ENCODE data around the gene CCL22. TPM values are rescaled to one million over a fixed set of nuclear protein-coding genes. Genes with fewer than 3 reads are reported as not detected.
"Not testable (repeated sequence)": the region's sequence is repeated elsewhere in the genome, so short reads cannot be mapped to it uniquely, and the experiment has no call there.

The CCL22 gene
- total RNA-seq, 1 donor: not detected

DNA sequence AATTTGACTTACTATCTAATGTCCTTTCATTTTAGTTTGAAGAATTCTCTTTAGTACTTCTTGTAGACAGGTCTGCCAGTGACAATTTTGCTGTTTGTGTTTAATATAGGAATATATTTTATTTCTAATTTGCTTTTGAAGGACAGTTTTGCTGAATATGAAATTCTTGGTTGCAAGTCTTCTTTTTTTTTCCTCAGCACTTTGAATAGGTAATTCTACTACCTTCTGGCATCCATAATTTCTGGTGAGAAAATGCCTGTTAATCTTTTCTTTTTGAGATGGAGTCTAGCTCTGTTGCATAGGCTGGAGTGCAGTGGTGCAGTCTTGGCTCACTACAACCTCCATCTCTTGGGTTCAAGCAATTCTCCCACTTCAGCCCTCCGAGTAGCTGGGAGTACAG is 25.2 kb upstream of the CCL22 start:
- H3K4me3 ChIP-seq (ENCODE audit: low read depth, low read length): no peak overlapping the region
- TF ChIP-seq, protein P1, sequence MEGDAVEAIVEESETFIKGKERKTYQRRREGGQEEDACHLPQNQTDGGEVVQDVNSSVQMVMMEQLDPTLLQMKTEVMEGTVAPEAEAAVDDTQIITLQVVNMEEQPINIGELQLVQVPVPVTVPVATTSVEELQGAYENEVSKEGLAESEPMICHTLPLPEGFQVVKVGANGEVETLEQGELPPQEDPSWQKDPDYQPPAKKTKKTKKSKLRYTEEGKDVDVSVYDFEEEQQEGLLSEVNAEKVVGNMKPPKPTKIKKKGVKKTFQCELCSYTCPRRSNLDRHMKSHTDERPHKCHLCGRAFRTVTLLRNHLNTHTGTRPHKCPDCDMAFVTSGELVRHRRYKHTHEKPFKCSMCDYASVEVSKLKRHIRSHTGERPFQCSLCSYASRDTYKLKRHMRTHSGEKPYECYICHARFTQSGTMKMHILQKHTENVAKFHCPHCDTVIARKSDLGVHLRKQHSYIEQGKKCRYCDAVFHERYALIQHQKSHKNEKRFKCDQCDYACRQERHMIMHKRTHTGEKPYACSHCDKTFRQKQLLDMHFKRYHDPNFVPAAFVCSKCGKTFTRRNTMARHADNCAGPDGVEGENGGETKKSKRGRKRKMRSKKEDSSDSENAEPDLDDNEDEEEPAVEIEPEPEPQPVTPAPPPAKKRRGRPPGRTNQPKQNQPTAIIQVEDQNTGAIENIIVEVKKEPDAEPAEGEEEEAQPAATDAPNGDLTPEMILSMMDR (IDR thresholded peaks at IDR 0.05; ENCODE audit: insufficient read depth, low read length): no peak
- DNase-seq (ENCODE audit: low read depth): no peak

DNA sequence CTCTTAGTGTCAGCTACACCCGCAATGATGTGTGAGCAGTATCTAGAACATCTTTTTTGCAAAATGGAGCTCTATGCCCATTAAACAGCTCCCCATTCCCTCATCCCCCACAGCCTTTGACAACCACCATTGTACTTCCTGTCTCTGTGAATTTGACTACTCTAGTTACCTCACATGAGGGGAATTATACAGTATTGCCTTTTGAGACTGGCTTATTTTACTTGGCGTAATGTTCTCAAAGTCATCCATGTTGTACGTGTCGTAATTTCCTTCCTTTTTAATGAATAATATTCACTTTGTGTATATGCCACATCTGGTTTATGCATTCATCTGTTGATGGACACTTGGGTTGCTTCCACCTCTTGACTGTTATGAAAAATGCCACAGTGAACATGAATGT is 23.2 kb upstream of the CCL22 start:
- TF ChIP-seq, protein P1 (IDR thresholded peaks at IDR 0.05; ENCODE audit: insufficient read depth, low read length): no peak
- H3K4me3 ChIP-seq (ENCODE audit: low read depth, low read length): no peak overlapping the region
- no peak for DNase-seq (ENCODE audit: low read depth)

DNA sequence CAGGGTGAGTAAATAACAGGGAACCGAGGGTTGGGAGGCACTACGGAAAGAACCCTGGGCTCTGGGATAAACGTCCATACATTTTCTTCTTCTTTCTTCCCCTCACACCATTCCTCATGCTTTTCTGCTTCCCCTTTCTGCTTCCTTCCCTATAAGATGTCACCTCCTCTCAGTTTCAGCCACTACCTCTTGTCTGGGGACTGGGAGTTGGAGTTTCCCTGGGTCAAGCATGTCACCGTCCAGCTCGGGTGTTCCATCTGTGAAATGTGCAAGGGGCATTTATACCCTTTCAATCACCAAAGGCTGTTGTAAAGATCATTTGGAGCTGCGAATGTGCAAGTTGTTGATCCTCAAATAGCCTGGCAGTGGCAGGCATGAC is 17.5 kb upstream of the CCL22 start:
- no peak for DNase-seq (ENCODE audit: low read depth)
- TF ChIP-seq, protein P1 (IDR thresholded peaks at IDR 0.05; ENCODE audit: insufficient read depth, low read length): no peak

DNA sequence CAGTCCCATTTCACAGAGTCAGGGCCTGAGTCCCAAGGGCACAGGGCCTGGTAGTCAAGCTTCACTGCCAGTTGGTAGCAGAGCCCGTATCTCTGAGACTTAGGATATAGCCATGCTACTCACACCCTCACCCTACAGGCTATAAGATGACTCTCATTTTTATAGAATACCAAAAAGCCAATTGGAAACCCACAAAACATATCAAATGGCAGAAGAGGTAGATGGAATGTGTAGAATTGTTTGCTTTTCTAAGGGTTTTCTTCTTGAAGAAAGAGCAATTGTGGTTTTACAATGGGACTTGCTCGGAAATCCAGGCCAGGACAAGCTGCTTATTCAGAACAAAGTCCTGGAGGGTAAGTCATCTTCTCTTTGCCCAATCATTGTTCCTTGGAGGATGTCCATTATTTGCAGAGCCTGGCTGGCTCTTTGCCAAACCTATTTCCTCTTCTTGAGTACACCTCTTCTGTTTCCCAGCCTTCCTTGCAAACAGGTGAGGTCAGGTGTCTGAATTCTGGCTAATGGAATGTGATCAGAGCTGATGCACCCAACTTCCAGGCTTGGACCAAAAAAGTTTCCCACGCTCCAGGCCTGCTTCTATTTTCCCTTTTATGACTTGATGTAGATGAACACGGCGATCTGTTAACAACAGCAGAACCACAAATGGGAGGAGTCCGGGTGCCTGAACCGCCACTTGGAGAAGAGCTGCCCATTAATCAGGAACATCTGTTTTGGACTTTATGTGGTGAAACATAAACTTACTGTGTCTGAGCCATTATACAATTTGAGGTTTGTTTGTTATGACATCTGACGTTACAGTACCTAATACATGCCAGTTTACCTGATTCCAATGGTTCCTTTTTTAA is 16.9 kb upstream of the CCL22 start:
- TF ChIP-seq, protein P1 (IDR thresholded peaks at IDR 0.05; ENCODE audit: insufficient read depth, low read length): no peak
- no peak overlapping the region for H3K4me3 ChIP-seq (ENCODE audit: low read depth, low read length)
- peak; percentile 77 for DNase-seq (ENCODE audit: low read depth)

More for the DNA sequence above, 17.5 kb upstream of the CCL22 start:
- H3K4me3 ChIP-seq (ENCODE audit: low read depth, low read length): no peak overlapping the region

DNA sequence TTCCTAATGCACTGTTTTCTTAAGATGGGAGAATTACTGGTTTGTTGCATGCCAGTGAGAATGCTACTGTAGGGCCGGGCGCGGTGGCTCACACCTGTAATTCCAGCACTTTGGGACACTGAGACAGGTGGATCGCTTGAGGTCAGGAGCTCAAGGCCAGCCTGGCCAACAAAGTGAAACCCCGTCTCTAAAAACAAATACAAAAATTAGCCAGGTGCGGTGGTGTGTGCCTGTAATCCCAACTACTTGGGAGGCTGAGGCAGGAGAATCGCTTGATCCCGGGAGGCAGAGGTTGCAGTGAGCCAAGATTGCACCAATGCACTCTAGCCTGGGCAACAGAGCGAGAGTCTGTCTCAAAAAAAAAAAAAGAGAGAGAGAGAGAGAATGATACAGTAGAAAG is 16.0 kb upstream of the CCL22 start:
- not testable (repeated sequence) for DNase-seq (ENCODE audit: low read depth); H3K4me3 ChIP-seq (ENCODE audit: low read depth, low read length)

DNA sequence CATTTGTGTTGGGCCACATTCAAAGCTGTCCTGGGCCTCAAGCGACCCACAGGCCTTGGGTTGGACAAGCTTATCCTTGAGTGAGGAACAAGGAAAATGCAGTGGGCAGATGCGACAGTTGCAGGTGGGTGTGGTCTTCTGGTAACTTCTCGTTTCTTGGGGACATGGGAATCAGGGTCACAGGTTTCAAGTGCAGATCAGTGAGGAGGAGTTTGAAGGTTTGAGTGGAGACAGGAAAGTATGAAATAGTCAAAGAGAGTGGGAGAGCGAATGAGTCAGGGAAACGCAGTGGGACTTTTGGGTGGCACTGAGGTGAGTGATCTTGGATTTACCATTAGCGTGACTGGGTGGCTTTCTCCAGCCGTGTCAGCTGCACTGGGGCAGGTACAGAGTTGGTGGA is 15.4 kb upstream of the CCL22 start:
- DNase-seq (ENCODE audit: low read depth): no peak
- H3K4me3 ChIP-seq (ENCODE audit: low read depth, low read length): no peak overlapping the region
- TF ChIP-seq, protein P1 (IDR thresholded peaks at IDR 0.05; ENCODE audit: insufficient read depth, low read length): no peak

DNA sequence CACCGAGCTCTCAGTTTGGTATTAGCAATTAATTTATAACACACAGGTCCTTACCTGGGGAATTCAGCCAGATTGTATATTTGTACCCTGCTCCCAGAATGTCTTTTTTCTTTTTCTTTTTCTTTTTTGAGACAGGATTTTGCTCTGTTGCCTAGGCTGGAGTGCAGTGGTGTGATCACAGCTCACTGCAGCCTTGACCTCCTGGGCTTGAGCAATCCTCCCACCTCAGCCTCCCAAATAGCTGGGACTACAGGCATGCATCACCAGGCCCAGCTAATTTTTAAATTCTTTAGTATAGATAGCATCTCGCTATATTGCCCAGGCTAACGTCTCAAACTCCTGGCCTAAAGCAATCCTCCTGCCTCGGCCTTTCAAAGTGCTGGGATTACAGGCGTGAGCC is 14.5 kb upstream of the CCL22 start:
- H3K4me3 ChIP-seq (ENCODE audit: low read depth, low read length): not testable (repeated sequence)

DNA sequence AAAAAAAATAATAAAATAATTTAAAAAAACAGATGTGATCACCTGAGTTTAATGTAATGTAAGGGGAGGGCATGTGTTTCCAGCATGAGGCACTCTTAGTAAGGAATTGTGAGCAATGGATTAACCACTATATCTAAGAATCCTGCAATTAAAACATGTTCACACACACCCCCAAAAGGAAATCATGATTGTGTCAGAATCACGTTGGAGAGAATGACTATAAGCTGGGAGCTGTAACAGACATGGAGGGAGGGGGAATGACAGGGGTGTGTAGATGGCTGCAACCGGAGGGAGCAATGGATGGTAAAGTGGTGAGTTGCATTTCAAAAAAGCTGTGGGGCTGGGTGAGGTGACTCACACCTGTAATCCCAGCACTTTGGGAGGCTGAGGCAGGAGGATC is 13.6 kb upstream of the CCL22 start:
- no peak overlapping the region for H3K4me3 ChIP-seq (ENCODE audit: low read depth, low read length)
- TF ChIP-seq, protein P1 (IDR thresholded peaks at IDR 0.05; ENCODE audit: insufficient read depth, low read length): no peak
- no peak for DNase-seq (ENCODE audit: low read depth)

More for the DNA sequence above, 14.5 kb upstream of the CCL22 start:
- DNase-seq (ENCODE audit: low read depth): not testable (repeated sequence)

All from fibroblast of the aortic adventitia (primary cell).